HUES6 (cell line): ENCODE data around the gene SUN3.

Experiments used
- H3K27ac ChIP-seq: 2 replicates; pipeline ENCODE4 v1.7.0; 2013; ENCODE audit warnings: low read depth, mild to moderate bottlenecking, low read length, inconsistent platforms
- H3K27me3 ChIP-seq: 2 replicates; pipeline ENCODE4 v1.6.1; 2013; ENCODE audit warnings: low read length; ENCODE audit not compliant: control insufficient read depth, insufficient read depth
- H3K36me3 ChIP-seq: 2 replicates; pipeline ENCODE4 v1.6.1; 2013; ENCODE audit warnings: low read length; ENCODE audit not compliant: control insufficient read depth, insufficient read depth
- H3K4me1 ChIP-seq: 2 replicates; pipeline ENCODE4 v1.6.1; 2013; ENCODE audit warnings: low read length; ENCODE audit not compliant: control insufficient read depth, insufficient read depth
- H3K4me3 ChIP-seq: 2 replicates; pipeline ENCODE4 v1.5.1; 2013; ENCODE audit warnings: low read depth, low read length
- H3K9ac ChIP-seq: one replicate; pipeline ENCODE4 v1.6.1; 2013; ENCODE audit warnings: mild to moderate bottlenecking, low read length
- H3K9me3 ChIP-seq: 2 replicates; pipeline ENCODE4 v1.6.1; 2013; ENCODE audit warnings: low read depth, low read length; ENCODE audit not compliant: control insufficient read depth, insufficient read depth

The SUN3 gene

DNA sequence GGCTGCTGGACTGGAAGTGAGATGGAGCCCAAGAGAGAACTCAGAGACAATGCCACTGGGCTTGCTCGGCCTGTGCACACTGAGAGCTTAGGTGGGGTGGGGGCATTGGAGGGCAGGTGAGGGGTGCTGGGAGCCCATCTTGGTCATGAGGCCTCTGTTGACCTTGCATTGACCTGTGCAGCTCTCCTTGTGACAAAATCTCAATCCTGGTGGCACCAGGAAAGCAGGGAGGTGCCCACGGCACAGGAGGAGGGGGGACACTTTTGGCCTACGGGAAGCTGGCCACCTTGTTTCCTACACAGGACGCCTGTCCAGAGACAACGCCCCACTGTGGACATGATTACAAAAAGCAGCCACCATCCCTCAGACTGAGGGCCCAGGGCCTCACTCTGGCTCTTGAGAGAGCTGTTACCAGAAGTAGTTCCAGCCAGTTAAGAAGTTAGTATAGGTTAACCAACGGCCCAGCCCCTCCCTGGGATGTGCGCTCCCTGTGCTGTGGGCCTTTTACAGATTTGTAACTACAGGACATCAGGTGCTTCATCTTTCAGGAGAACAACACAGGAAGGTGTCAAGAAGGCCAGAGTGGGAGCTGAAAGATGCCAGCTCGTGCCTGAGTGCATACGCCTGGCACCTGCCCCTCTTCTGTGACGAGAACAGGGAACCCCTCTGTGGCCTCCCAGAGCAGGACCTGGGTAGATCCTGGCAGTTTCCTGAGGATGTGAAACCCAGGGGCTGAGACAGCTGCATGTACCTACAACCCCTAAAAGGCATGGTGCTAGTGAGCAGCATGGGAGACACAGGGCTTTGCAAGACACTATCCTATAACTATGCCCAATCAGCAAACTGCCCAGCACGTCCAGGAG is 91.0 kb downstream of the SUN3 start:
- Histone ChIP-seq H3K27ac (no peak overlapping the region), H3K4me1 (peaks cover 28% of the 10 kb centered on the region), H3K27me3 (no peaks in the 10 kb centered on the region), H3K9me3 (no peaks in the 10 kb centered on the region), H3K4me3 (no peak overlapping the region), H3K36me3 (no peaks in the 10 kb centered on the region), H3K9ac (no peak overlapping the region)
